GM19023 (cell line): ENCODE measurements around the gene ECT2.
"Not testable (repeated sequence)": the region's sequence is repeated elsewhere in the genome, so short reads cannot be mapped to it uniquely, and the experiment has no call there.

Experiments used
- ATAC-seq: cut with Tn5 transposase; IDR thresholded peaks from one replicate; pipeline ENCODE4 v1.9.1; 2021; ENCODE audit warnings: mild to moderate bottlenecking, moderate library complexity; ENCODE audit not compliant: unreplicated experiment

Gene ECT2

DNA sequence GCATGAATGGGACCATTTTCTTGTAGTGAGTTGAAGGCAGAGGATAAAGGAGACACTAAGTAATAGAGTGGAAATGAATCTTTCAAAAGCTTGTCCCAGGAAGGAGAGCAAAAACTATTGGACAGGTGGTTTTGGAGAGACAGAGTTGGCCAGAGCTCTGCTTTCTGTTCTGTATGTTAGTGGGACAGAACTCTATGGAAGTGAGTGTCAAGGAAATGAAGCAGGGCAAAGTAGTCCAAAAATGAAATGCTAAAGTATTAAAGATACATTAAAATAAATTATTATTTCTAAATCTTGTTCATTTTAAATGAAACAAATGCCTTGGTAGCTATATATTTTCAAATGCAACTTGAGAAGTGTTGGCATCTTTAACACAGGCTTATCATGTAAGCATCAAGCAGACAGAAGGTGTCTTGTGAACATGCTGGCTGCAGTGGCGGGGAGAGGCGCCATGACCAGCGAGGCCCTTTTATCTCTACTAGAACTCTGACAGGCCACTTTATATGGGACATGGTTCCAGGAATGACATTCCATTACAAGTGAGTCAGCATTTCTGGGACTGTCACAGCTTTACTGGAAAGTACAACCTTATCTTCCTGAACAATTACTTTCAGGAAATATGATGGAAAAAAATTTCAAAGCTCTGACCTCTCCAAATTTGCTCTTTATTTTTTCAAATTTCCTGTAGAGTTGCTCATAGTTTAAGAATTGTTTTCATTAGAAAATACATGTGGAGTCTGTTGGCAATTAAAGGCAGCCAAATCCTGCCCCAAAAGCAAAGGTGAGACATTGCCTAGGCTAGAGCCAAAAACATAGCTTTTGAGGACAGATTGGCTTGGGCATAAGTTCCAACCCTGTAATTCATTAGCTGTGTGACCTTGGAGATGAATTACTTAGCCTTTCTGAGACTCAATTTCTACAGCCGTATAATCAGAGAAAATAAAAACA lies 106.5 kb downstream of the ECT2 start:
- no peak for ATAC-seq

DNA sequence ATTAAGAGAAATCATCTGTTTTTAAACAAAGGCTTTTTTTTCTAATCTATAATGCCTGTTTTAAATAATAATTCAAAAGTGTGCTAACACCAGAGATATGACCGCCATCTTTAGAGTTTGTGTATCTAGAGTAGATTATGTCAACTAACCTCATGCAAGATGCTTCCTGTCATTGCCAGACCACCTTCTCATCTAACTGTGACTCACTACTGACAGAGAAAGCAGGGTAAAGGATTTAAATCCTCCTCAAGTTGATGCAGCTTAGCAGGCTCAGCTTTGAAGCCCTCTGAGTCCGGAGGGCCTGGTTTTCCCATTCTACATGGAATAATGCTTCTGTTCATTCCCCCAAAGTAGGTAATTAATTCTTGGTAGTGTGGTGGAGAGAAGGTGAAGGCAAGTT lies 108.5 kb downstream of the ECT2 start:
- ATAC-seq: no peak

DNA sequence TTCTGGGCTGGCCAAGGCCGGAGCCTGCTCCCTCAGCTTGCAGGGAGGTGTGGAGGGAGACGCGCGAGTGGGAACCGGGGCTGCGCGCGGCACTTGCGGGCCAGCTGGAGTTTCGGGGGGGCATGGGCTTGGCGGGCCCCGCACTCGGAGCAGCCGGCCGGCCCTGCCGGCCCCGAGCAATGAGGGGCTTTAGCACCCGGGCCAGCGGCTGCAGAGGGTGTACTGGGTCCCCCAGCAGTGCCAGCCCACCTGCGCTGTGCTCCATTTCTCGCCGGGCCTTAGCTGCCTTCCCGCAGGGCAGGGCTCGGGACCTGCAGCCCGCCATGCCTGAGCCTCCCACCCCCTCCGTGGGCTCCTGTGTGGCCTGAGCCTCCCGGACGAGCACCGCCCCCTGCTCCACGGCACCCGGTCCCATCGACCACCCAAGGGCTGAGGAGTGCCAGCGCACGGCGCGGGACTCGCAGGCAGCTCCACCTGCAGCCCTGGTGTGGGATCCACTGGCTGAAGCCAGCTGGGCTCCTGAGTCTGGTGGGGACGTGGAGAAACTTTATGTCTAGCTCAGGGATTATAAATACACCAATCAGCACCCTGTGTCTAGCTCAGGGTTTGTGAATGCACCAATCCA lies 116.3 kb downstream of the ECT2 start:
- ATAC-seq: not testable (repeated sequence)

DNA sequence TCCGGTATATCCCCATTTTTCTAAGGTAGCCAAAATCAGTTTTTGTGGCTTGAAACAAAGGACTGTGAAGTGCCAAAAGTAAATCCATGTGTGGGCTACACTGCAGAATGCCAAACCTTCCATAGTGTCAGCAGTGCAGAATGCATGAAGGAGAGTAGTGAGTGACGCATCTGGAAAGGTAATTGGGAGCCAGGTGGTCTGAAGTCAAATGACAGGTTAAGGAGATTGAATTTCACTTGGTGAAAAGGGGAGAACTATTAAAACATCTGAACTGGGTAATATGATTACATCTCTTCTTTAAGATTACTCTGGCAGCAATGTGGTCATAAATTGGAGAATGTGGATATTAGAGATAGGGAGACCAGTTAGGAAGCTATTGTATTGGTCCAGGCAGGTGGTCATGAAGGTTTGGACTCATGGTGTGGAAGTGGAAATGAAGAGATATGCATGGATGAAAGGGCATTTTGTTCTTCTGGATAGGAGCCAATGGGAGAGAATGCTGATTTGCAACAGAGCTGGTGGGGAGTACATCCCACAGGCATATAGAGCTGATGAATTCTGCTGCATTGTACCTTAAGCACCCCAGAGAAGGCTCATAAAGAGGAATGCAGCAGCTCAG lies 118.2 kb downstream of the ECT2 start:
- ATAC-seq: no peak

DNA sequence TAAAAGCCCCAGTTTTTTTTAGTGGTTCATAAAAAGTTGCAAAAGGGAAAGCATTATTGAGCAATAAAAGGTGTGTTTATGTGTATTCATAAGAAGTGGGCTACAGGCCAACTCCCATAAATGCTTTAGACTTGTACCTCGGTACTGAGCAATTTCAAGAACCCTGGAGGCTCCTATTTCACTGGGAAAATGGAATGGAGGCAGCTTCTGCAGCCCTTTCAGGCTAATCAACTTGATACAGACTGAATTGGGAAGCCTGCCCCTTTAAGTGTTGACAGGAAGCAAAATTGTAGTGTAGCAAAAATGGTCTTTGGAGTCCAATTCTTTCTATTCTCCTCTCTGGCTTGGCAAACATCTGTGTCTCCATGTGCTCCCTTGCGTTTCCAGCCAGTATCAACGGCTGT lies 118.8 kb downstream of the ECT2 start:
- ATAC-seq: no peak

DNA sequence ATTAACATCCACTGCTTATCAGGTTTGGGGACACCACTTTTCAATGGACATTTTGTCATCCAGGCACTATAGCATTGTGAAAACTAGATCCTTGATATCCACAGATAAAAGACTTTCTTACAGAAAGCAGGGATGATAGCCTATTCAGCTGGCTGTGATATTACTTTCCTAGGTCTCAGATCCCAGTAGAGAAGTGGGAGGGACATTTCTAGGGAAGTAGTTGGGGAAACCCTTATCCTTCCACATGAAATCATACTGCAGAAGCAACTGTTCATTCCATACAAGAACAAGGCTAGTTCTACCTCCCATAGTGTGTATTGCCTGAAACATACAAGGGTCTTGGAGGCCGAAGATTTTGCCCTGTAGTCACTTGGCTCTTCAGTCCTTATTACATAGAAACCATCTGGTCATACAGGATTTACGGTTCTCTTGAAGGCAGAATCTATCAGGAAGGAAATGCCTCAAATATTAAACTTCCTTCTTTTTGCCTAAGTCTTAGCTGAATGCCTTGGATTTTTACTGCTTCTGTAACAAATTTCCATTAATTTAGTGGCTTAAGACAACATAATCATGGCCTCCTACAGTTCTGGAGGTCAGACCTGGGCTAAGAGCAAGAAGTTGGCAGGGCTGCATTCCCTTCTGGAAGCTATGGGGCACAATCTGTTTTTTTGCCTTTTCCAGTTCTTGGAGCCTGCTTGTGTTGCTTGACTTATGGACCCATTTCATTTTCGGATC lies 119.4 kb downstream of the ECT2 start:
- ATAC-seq: no peak
